ENCODE results near the gene RMDN2. TPM values are rescaled to one million over a fixed set of nuclear protein-coding genes. Genes with fewer than 3 reads are reported as not detected.

RMDN2 gene
- 1.3 and 1.6 TPM in 2 replicates for total RNA-seq

DNA sequence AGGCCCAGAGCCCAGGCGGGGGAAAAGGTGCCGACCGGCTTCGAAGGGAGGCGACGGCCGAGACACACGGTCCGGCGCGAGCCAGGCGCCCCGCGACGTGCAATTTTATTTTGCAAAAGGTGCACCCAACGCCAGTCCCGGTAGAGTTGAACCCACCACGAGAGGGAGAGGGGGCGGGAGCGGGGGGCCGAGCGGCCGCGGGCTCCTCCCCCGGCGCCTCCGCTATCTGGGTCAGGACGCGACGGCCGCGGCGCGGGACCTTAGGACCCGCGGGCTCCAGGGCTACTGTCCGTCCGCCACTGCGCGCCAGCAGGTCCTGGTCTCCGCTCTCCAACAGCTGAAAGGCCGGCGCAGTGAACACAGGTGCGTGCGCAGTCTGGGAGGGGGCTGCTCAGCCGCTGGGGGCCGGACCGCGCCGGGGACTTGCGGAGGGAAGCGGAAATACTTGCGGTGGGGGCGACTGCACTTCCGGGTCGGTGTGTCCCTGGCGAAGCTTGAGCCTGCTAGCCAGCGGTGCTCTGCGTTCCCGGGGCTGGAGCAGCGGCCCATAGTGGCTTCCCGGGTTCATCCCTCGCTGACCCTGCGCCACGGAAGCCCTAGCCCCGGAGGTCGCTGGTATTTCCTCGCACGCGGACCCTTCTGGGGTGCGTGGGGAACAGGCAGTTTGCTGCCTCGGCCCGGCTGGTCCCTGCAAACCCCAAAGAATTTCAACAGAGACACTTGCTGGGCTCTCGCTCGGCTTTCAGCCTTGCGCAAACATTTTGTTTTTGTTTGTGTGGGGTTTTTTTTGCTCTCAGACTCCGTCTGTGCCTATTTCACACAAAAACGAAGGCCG lies at the start of gene RMDN2:
Gene RMDN2 (plus strand): TSS at position 225 of the 835 bp plus-strand sequence. CDS start 3,991 bp downstream, outside the sequence.

Other genes with a start within 250 kb of the RMDN2 start
- gene CYP1B1, start 150.9 kb downstream of the RMDN2 start, total RNA-seq, result 6.4 and 48.9 TPM in 2 replicates